Hematopoietic multipotent progenitor cell treated with erythropoietin and hydrocortisone succinate and interleukin-3 and kit ligand, for 15 days (in vitro differentiated cells): Measurements from ENCODE around the gene SLC39A1.
A peak's percentile ranks its signal among the peaks of the same experiment; 100 is the strongest.

Experiments used
- DNase-seq: peaks from one replicate; pipeline ENCODE4 v3.0.0-alpha.2; 2015; ENCODE audit warnings: low spot score

SLC39A1 gene

GRCh38 chr1:153946622-153947241, 16.6 kb downstream of the SLC39A1 start, which contains the start of gene DENND4B:
DENND4B (minus strand) TSS chr1:153946718; CDS start chr1:153944374, 2,344 bp downstream.
- peak; percentile 82 for DNase-seq

- DNase-seq: peak; percentile 53
These were observed 17.3 kb downstream of the SLC39A1 start for GRCh38 chr1:153945795-153946621.

- DNase-seq: peak; percentile 14
These were observed 18.1 kb downstream of the SLC39A1 start for GRCh38 chr1:153945131-153945794.

GRCh38 chr1:153944827-153945117, 18.6 kb downstream of the SLC39A1 start:
- no peak for DNase-seq

GRCh38 chr1:153944005-153944826, 19.1 kb downstream of the SLC39A1 start:
- DNase-seq: no peak

- DNase-seq: no peak
These were observed 20.4 kb downstream of the SLC39A1 start for GRCh38 chr1:153942766-153943549.

- no peak for DNase-seq
These were observed 21.3 kb downstream of the SLC39A1 start for GRCh38 chr1:153941826-153942725.

GRCh38 chr1:153940756-153941155, 22.6 kb downstream of the SLC39A1 start:
- no peak for DNase-seq

- DNase-seq: no peak
These were observed 23.9 kb downstream of the SLC39A1 start for GRCh38 chr1:153939476-153939875.

GRCh38 chr1:153938996-153939395, 24.3 kb downstream of the SLC39A1 start:
- no peak for DNase-seq

GRCh38 chr1:153937331-153937730, 26.0 kb downstream of the SLC39A1 start:
- no peak for DNase-seq

- DNase-seq: no peak
These were observed 27.1 kb downstream of the SLC39A1 start for GRCh38 chr1:153936011-153936802.

- DNase-seq: no peak
These were observed 28.6 kb downstream of the SLC39A1 start for GRCh38 chr1:153934746-153935145.

- no peak for DNase-seq
These were observed 29.4 kb downstream of the SLC39A1 start for GRCh38 chr1:153933955-153934354.

- no peak for DNase-seq
These were observed 29.9 kb downstream of the SLC39A1 start for GRCh38 chr1:153933430-153933829.

- DNase-seq: no peak
These were observed 30.9 kb downstream of the SLC39A1 start for GRCh38 chr1:153932156-153933131.

- DNase-seq: no peak
These were observed 33.1 kb downstream of the SLC39A1 start for GRCh38 chr1:153929981-153930948.
